Hematopoietic multipotent progenitor cell treated with erythropoietin and hydrocortisone succinate and interleukin-3 and kit ligand, for 15 days (in vitro differentiated cells): Measurements from ENCODE around the gene NMNAT2.

Experiments
- DNase-seq: peaks from one replicate; pipeline ENCODE4 v3.0.0-alpha.2; 2015; ENCODE audit warnings: low spot score

NMNAT2 gene

DNA sequence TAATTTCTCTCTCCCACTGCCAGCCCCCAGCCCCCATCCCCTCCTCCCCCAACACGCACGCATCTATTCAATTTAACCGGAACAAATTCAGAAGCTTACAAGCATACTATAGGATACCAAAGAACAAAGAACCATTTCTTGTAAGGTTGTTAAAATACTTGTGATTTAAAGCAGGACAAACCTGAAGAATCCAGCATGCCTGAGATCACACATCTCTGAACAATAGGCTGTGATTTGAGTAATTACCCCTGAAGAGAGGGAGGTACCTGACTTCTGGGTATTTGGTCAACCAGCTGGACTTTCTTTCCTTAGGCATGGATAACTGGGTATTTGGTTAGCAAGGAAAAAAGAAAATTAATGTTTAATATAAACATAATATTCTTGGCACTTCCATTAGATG, 105.1 kb downstream of the NMNAT2 start:
- DNase-seq = no peak

DNA sequence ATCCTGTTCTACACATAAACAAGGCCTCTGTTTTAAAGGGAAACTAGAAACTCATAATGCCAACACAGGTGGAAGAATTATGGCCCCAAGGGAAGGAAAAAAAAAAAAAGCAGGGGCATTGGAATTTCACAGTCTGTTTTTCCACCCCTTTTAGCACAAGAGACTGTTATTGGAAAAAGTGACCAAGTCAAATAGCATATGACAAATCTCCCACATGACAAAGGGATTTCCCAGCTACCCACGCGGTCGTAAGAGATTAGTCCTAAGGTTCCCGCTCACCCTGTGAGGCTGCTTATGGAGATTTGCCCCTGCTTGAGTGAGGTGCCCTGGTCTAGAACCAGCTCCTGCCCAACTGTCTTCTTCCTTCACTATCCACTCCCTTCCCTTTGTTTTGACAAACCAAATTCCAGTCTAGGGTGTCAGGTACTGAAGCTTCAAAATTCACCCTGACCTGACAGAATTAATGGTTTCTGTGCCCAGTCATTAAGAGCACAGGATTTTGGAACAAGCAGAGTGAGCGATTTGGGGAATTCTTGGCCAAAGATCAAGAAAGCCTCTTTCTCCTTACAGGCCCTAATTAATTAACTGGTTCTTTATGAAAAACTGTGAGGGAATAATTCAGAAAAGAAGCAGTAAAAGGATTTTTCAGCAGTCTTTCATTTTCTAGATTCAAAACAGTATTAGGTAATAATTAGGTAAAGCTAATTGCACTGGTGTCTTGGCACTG, 107.3 kb downstream of the NMNAT2 start:
- DNase-seq = no peak

DNA sequence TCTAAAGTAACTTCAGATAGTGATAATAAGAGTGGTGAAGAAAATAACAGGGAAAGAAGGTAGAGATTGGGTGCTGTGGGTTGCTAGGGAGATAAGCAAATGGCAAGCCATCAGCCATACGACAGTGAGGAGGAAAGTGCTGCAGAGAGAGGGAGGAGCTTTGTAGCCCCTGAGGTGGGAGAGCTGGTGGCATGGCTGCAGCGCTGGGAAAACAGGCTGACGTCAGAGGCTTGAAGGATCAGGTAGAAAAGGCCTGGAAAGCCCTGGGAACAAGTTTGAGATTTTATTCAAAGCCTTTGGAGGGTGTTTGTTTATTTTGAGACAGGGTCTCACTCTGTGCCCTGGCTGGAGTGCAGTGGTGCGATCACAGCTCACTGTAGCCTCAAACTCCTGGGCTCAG, 109.5 kb downstream of the NMNAT2 start:
- DNase-seq = no peak

DNA sequence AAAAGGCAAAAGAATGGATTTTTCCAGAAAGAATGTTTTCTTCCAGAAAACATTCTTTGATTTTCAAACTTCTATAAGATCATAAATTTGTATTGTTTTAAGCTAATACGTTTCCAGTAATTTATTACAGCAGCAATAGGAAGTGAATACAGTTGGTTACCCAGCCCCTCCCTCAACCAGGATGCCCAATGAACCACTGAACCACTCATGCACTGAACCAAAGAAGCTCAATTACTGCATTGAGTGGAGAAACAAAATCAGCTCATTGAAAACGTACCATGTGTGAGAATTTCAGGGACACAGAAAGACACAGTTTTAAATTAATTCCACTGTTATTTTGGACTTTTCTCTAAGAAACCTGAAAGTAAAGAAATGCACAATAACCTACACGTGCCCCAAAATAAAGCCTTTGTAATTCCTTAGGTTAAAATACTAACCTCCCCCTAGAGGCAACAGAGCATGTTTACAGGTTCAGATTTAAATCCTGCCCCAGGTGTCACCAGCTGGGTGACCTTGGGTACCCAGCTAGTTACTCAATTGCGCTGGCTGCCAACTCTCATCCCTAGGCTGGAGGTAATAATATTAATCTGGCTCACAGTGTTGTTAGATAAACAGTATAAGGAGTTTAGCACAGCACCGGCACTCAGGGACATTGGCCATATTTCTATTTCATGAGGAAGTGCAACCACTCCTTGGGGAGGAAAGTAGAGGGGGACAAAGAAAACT, 111.7 kb downstream of the NMNAT2 start:
- DNase-seq = no peak

DNA sequence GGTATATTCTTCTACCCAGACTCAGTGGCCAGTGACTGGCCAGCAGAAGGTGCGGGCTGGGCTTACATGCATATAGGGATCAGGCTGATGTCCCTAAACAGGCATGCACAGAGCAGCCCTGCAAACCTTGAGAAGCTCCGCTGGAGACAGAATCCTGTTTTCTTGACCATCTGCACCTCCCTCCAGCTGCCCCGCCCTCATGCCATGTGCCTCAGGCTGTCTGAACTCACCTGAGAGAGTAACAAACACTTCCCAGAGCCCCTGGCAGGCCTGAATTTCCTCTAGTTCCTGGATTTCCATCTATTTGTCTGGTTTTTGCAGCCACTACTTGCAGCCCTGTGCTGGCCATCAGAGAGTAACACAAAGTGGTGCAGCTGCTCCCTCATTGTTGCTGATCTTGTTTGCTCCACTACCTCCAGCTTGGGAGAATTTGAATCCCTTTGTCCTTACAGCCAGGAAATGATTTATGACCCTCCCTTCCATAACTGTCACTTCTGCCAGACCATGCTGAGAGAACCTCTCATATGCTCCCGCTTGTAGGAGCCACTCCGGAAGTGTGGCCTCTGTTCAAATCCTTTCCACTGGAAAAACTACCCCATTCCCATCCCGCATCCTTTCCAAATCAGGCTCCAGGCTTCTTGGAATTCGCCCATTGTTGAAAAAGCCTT, 113.6 kb downstream of the NMNAT2 start:
- no peak for DNase-seq

DNA sequence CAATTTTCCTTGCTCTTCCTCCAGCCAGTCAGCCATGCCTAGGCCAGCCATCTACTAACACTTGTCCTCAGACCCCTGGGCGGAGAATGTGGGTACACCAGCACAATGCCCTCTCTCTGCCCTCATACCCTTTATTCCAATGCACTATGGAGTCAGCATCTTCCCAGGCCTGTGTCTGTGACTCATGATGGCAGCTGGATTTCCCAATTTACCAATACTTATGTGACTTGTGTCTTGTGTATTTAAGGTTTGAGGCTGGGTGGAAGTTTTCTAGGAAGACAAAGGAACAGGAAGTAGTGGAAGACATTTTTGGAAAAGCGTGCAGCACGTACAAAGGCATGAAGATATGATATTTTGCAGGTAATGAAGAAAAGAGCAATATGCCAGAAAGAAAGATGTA, 114.3 kb downstream of the NMNAT2 start:
- DNase-seq = no peak

DNA sequence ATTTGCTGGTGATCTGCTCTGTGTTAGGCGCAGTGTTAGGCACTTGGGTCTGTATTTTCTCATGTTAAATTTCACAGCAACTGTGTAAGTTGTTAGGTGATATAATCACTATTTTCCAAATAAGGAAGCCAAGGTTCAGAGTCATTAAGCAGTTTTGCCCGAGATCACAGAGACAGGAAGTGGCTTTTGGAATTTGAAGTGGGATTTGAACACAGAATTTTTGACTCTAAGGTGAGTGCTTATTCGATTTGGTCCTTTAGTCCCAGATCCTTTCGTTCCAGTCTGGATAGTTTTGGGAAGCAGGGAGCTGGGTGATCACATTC, 114.9 kb downstream of the NMNAT2 start:
- DNase-seq = no peak

DNA sequence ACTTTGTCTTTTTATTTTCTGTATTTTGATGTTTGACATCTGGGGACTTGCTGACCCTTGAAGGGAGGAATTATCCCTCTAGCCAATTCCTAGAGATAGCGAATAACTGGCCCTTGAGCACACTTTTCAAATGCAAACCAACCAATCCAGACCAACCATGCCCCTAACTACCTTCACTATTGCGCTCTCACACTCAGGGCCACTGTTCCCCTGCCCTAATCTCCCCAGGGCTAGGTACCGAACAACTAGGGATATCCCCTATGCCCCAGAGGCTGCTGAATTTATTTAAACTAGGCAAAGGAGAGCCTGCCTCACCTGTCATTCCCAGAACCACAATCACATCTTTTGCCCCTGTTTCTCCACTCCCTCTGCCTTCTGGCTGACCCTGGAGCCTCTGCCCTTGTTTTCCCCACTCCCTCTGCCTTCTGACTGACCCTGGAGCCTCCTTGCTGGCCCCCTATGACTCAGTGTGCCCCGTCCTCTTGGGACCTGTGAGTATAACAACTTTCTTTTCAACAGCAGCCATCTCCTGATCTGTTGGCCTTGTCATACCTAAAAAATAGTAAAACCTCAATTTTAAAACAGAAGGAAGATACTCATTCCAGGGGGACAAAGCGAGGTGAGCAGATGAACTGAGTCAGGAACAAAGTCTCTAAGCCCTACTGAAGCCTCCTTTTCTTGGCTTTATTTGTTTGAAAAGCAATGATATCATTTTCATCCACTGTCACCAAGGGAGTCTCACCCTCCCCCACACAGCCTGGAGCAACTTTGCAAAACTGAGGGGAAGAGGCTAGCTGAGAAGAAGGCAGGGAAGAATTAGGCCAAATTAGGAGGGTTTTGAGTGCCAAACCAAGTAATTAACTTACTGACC, 115.5 kb downstream of the NMNAT2 start:
- DNase-seq = no peak

DNA sequence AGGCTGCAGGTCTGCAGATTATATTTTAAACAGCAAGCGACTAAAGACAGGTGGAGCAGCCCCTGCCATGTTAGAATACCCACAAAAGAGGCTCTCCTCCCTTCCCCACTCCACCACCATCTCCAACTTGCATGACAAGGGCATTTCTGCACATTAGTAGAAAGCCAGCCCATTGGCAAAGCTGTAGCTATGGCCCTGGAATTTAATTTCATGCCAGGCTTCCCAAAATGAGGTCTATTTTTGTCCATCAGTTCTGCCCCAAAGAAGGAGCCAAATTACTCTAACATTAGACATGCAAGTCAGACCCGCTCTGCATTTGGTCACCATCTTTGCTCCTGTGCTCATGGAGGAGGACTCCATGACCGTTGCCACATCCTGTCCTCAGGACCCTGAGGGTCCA, 116.9 kb downstream of the NMNAT2 start:
- DNase-seq = no peak

DNA sequence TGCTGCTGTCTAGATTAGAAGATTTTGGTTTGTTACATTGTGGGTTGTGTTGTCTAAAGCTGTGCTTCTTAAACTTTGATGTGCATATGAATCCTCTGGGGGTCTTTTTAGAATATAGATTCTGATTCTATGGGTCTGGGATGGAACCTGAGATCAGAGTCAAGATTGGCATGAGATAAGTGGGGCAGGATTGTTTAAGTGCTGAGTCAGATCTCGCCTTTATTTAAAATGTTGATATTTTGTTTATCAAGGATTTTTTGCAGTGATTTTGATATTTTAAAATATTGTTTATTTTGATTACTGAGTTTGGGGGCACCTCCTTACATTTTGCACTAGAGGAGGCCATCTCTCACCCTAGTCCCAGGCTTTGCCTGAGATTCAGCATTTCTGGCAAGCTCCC, 117.4 kb downstream of the NMNAT2 start:
- no peak for DNase-seq

DNA sequence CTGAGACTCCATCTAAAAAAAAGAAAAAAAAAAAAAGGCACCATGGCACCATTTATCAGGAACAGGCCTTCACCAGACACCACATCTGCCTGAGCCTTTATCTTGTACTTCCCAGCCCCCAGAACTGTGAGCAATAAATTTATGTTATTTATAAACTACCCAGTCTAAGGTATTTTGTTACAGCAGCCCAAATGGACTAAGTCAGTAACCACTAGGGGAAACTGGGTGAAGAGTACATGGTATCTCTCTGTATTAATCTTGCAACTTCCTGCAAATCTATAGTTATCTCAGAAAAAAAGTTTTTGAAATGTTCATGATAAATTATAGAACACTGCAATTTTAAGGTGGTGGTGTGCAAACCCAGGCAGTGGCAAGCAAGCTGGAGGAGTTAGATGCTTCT, 117.8 kb downstream of the NMNAT2 start:
- DNase-seq = no peak

DNA sequence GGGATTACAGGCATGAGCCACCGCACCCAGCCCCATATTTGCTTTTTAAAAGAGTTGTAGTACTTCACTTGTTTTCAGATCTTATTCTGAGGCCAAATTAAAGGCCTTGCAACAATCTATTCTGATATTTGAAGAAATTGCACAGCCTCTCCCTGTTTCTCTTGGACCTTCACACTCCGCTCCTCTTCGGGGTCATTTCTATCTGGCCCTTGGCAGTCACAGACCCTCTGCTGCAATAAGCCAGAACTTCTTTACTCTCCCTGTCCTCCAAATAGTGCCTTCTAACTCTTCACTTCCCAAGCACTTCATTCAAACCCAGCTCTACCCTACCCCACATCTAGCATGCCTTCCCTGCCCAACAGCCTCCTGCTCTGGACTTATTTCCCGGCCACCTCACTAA, 121.4 kb downstream of the NMNAT2 start:
- DNase-seq = no peak

DNA sequence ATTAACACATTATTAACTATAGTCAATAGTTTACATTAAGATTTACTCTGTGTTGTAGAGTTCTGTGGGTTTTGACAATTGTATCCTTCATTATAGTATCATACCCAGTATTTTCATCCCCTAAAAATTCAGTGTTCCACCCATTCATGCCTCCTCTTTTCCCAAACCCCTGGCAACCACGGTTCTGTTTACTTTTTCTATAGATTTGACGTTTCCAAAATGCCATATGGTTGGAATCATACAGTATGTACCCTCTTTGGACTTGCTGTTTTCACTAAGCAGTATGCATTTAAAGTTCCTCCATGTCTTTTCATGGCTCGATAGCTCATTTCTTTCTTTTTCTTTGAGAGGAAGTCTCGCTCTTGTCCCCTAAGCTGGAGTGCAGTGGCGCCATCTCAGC, 122.7 kb downstream of the NMNAT2 start:
- DNase-seq = no peak

DNA sequence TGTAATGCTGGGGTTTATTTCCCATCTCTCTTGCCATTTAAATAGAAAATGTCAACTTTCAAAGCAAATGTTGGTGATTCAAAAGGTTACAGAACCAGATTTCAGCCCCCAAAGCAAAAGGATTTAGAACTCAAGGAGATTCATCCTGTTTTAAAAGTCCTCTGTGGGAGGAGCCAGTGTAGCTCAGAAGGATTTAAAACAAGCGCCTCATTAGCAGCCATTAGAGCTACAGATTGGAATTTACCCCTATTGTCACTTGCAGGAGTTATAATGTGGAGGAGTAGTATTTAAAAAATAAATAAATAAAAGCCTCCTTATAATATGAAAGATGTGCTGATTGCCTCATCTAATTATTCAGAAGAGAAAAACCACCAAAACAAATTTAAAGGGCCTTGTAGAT, 124.3 kb downstream of the NMNAT2 start:
- no peak for DNase-seq

DNA sequence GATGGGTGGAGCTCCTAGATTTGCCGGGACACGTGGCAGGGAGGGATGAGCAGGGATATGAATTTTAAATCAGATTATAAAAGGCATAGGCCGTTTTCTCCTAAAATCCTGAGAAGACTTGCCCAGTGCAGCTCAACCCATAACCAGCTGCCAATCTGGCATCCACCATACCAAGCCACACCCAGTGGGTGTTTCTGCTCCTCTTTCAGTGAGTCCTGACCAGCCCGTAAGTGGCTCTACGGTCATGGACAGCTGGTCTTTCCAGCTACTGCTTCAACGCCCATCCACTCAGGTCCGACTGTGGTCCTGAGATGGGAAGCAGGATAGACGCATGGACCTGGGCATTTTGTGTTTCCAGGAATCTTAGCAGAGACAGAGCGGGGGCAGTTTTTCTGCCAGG, 124.9 kb downstream of the NMNAT2 start:
- no peak for DNase-seq

DNA sequence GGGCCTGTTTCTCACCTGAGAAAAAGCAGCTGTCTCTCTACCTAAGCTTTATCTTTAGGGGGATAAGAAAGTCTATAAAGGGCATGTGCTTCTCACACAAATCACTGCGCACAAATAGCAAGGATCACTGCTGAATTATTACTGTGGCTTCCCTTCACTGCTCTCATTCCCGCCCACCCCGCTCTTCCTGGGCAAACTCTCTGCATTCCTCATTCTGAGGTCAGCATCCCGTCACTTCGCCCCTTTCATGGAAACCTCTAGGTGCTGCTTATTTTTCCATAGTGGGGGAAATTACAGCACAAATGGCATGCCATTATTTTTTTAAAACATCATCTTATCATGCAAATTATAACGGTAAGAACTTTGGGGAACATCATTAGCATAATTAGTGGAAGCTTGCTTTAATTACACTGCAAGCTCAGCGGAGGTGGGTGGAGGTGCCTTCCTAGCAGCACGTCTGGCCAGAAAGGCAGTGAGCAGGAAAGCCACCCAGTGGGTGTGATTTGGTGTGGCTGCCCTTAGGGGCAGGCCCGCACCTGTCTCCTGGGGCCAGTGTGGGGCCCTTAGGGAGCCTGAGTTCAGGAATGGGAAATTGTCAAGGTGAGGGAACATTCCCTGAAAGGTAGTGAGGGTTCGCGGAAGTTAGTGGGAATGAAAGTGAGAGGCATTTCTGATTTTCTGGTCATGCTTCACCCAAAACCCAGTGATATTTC, 126.2 kb downstream of the NMNAT2 start:
- no peak for DNase-seq

DNA sequence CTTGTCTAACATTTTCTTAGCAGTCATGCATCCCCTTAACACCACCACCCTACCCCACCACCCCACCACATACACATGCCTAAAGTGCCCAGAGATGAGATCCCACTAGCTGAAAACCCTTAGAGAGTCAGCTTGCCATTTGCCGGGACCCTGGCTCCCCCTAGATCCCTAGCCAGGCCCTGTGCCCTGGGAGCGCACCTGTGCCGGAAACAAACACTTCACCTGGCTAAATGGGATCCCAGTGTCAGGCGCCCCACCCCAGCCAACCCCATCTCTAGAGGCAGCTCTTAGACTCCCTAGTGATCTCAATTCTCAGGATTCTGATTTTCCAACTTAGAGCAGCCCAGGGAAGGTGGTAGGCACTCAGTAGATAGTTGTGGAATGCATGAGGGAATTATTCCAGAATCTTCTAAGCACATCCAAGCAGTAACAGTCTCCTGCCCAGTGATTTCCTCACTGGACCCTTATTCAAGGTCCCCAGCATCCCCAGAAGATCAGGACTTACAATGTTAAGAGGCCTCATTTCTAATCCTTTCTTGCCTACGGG, 126.9 kb downstream of the NMNAT2 start:
- DNase-seq = no peak

DNA sequence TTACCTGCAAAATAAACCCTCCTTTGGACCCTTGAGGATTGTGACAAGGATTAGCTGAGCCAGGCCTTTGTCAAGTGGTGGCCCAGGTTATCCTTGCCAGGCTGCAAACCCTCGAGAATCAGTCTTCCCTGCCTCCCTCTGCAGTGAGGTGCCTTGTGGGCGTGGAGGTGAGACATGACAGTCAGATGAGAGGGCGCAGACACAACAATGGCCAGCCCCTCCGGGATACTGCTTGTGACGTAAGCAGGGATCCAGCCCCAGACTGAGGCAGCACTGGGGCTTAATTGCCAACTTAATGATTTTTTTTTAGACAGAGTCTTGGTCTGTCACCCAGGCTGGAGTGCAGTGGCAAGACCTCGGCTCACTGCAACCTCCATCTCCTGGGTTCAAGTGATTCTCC, 127.6 kb downstream of the NMNAT2 start:
- DNase-seq = no peak

DNA sequence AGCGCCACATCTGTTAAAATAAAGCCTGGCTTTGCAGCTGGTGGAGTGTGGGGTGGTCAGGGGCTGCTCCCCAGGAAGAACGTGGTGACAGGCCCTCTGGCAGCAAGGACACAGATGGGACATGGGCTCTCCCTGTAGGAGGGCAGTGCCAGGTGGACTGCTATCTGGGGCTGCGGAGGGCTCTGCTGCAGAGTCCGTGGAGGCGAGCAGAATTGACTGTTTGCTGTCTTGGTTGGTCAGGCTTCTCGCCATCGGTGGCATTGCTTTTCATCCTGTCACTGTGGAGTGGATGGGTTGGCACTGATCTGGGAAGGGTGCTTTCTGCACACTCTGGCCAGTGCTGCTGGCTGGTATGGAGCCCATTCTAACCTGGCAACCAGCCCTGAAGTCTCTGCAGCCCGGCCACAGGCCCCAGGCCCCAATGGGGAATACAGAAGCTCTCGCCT, 129.1 kb downstream of the NMNAT2 start:
- no peak for DNase-seq

DNA sequence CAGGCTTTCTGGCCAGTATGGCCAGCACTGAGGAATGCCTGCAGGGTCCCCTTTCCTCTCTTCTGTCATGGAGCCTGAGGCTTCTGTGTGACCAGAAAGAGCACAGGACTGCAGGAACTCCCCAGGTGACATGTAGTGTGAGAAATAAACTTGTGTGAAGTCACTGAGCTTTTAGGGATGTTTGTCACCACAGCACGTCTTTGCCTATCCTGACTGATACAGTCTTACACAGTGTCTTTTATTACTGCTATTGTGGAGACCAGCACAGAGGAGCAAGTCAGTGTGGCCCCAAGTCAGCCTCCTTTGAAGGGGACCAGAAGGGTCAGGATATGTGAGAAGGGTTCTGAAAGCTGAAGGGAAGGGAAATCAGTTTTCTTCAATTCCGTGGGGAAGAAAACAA, 129.6 kb downstream of the NMNAT2 start:
- DNase-seq = no peak

DNA sequence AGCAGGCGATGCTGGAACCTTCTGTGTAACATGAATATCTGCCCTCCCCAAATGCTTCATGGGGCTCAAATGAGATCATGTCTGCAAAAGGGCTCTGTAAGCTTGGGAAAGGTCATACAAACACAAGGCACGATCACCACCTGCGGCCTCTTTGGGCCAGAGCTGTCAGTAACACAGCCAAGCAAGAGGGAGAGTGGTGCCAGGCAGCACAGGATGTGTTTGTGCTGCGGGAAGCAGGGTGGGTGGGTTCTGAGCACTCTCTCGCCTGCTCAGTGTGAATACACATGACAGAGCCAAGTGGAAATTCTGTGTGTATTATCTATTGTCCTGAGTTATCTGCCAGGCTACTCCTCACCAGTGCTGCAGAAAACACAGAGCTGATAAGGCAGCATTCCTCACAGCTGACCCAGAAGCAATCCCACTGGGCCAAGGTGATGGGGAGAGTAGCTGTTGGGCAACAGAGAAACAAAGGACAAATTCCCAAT, 130.9 kb downstream of the NMNAT2 start:
- DNase-seq = no peak
